ENCODE measurements around the gene SHOC2. TPM values are rescaled to one million over a fixed set of nuclear protein-coding genes. Genes with fewer than 3 reads are reported as not detected.

The SHOC2 gene
- total and polyA plus RNA-seq, 2 of the 13 experiments (the other 11 are each of a cell fraction or from before 2014, with no cell fraction given), result 8.6 to 25.5 TPM

- TF ChIP-seq, protein P1, sequence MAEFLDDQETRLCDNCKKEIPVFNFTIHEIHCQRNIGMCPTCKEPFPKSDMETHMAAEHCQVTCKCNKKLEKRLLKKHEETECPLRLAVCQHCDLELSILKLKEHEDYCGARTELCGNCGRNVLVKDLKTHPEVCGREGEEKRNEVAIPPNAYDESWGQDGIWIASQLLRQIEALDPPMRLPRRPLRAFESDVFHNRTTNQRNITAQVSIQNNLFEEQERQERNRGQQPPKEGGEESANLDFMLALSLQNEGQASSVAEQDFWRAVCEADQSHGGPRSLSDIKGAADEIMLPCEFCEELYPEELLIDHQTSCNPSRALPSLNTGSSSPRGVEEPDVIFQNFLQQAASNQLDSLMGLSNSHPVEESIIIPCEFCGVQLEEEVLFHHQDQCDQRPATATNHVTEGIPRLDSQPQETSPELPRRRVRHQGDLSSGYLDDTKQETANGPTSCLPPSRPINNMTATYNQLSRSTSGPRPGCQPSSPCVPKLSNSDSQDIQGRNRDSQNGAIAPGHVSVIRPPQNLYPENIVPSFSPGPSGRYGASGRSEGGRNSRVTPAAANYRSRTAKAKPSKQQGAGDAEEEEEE (CRISPR knock-in tag; IDR thresholded peaks at IDR 0.05; ENCODE audit: borderline replicate concordance), result 0 out of 2 replicates have a peak, but pooled peaks have one; percentile 31
- TF ChIP-seq ZNF547 (CRISPR knock-in tag; IDR thresholded peaks at IDR 0.05) (peak; percentile 37; the same call in 1 of the 2 replicates), ZSCAN25 (CRISPR knock-in tag; IDR thresholded peaks at IDR 0.05) (0 out of 2 replicates have a peak, but pooled peaks have one; percentile 12), NFYC (CRISPR knock-in tag; IDR thresholded peaks at IDR 0.05) (peak; percentile 86), ZNF276 (CRISPR knock-in tag; IDR thresholded peaks at IDR 0.05; ENCODE audit: low read depth) (0 out of 2 replicates have a peak, but pooled peaks have one; percentile 23), TEF (CRISPR knock-in tag; IDR thresholded peaks at IDR 0.05) (0 out of 2 replicates have a peak, but pooled peaks have one; percentile 5), HMGXB4 (CRISPR knock-in tag; IDR thresholded peaks at IDR 0.05; ENCODE audit: borderline replicate concordance in 1 of 2, low read depth in 1 of 2) (0 out of 4 replicates have a peak, but pooled peaks of 1 of the 2 experiments have one; percentile 8), ZNF256 (CRISPR knock-in tag; conservative IDR thresholded peaks at IDR 0.05) (no peak), RNF2 (conservative IDR thresholded peaks at IDR 0.05; ENCODE audit: low read depth) (0 out of 2 replicates have a peak, but pooled peaks have one; percentile 42), PCBP1 (IDR thresholded peaks at IDR 0.05; ENCODE audit: borderline replicate concordance, low read depth, low read length) (peak; percentile 70; the same call in 1 of the 2 replicates), KLF12 (CRISPR knock-in tag; IDR thresholded peaks at IDR 0.05; ENCODE audit: borderline replicate concordance) (peak; percentile 13; the same call in 1 of the 2 replicates)
- TF ChIP-seq, protein P2, sequence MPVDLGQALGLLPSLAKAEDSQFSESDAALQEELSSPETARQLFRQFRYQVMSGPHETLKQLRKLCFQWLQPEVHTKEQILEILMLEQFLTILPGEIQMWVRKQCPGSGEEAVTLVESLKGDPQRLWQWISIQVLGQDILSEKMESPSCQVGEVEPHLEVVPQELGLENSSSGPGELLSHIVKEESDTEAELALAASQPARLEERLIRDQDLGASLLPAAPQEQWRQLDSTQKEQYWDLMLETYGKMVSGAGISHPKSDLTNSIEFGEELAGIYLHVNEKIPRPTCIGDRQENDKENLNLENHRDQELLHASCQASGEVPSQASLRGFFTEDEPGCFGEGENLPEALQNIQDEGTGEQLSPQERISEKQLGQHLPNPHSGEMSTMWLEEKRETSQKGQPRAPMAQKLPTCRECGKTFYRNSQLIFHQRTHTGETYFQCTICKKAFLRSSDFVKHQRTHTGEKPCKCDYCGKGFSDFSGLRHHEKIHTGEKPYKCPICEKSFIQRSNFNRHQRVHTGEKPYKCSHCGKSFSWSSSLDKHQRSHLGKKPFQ (CRISPR knock-in tag; IDR thresholded peaks at IDR 0.05; ENCODE audit: insufficient replicate concordance), result no peak
- TF ChIP-seq, protein P3, sequence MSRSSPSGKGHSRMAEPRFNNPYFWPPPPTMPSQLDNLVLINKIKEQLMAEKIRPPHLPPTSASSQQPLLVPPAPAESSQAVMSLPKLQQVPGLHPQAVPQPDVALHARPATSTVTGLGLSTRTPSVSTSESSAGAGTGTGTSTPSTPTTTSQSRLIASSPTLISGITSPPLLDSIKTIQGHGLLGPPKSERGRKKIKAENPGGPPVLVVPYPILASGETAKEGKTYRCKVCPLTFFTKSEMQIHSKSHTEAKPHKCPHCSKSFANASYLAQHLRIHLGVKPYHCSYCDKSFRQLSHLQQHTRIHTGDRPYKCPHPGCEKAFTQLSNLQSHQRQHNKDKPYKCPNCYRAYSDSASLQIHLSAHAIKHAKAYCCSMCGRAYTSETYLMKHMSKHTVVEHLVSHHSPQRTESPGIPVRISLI (CRISPR knock-in tag; IDR thresholded peaks at IDR 0.05; ENCODE audit: borderline replicate concordance), result 0 out of 2 replicates have a peak, but pooled peaks have one; percentile 20
- TF ChIP-seq, protein P4, sequence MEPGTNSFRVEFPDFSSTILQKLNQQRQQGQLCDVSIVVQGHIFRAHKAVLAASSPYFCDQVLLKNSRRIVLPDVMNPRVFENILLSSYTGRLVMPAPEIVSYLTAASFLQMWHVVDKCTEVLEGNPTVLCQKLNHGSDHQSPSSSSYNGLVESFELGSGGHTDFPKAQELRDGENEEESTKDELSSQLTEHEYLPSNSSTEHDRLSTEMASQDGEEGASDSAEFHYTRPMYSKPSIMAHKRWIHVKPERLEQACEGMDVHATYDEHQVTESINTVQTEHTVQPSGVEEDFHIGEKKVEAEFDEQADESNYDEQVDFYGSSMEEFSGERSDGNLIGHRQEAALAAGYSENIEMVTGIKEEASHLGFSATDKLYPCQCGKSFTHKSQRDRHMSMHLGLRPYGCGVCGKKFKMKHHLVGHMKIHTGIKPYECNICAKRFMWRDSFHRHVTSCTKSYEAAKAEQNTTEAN (CRISPR knock-in tag; conservative IDR thresholded peaks at IDR 0.05), result peak; percentile 6; the same call in 1 of the 2 replicates
Measured at GRCh38 chr10:110871298-110872084, 47.9 kb upstream of the SHOC2 start, which contains the start of gene PDCD4 (continued).
